Measurements from ENCODE around the gene RPAP3. TPM values are rescaled to one million over a fixed set of nuclear protein-coding genes. Genes with fewer than 3 reads are reported as not detected.

The RPAP3 gene
- total RNA-seq, 2 donors from 2014 or later: 12.2 to 14.3 TPM

DNA sequence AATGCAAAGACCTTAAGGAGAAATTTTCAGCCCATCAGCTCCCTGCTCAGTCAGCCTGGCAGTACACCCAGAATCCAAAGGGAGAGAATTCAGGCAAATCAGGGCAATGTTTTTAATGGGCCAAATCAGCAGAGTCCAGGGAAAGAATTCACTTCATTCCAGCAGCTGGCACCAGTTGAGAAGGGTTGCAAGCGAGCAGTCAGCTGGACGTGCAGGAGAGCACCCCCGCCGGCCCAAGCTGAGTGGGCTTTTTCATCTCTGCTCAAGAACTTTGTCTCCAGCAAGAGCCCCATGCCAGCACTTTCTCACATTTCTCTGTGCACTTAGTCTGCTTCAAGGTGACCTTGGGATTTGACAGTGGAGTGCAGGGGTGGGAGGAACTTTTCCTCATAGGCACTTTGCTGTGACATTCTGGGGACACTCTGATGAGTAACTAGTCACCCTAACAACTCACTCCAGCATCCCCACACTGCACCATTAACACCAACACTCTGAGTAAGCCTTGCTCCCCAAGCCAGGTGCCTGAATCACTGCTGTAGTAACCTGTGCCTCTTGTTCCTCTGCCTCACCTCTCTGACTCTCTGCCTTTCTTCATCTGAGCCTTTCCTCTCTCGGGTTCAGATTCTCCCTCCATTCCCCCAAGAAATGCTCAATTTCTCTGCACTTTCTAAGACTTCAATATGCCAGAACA lies 17.3 kb upstream of the RPAP3 start:
- Histone ChIP-seq H3K9me3 (no peaks in the 10 kb centered on the region), H3K36me3 (no peaks in the 10 kb centered on the region), H3K27ac (no peak overlapping the region), H3K4me3 (no peak overlapping the region), H3K4me1 (peaks cover 0 to 18% of the 10 kb centered on the region in 2 donors), H3K27me3 (no peaks in the 10 kb centered on the region)
- TF ChIP-seq, protein P1, sequence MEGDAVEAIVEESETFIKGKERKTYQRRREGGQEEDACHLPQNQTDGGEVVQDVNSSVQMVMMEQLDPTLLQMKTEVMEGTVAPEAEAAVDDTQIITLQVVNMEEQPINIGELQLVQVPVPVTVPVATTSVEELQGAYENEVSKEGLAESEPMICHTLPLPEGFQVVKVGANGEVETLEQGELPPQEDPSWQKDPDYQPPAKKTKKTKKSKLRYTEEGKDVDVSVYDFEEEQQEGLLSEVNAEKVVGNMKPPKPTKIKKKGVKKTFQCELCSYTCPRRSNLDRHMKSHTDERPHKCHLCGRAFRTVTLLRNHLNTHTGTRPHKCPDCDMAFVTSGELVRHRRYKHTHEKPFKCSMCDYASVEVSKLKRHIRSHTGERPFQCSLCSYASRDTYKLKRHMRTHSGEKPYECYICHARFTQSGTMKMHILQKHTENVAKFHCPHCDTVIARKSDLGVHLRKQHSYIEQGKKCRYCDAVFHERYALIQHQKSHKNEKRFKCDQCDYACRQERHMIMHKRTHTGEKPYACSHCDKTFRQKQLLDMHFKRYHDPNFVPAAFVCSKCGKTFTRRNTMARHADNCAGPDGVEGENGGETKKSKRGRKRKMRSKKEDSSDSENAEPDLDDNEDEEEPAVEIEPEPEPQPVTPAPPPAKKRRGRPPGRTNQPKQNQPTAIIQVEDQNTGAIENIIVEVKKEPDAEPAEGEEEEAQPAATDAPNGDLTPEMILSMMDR (IDR thresholded peaks at IDR 0.05): no peak
- no peak for DNase-seq (ENCODE audit: low spot score)

DNA sequence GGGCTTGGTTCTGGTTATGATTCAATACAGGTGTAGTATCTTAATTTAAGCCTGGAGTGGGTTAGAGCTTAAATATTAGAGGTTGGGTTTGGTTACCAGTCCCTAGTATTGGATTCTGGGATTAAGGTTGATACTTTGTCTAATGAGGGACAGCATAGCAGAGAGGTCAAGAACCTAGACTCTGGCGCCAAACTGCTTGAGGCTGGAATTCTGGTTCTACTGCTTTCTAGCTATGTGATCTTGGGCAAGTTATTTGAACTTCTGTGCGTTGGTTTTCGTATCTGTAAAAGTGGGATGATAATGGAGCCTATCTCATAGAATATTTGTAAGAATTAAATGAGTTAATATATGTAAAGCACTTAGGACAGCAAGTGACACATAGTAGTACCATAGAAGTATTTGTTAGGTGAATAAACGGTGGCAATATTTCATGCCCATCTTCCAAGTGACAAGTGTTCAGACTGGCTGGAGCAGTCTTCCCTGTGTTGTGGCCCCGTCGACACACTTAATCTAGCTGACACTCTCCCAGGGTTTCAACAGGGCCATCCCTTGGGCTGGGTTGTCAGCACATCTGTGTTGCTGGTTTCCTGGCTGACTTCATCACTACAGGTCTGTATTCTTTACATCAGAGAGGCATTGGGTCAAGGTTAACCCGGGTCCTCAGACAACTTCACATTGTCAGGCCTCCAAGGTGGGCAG lies 16.5 kb upstream of the RPAP3 start:
- TF ChIP-seq, protein P1 (IDR thresholded peaks at IDR 0.05): no peak
- Histone ChIP-seq H3K27me3 (no peaks in the 10 kb centered on the region), H3K9me3 (no peaks in the 10 kb centered on the region), H3K4me3 (no peak overlapping the region), H3K4me1 (peaks cover 0 to 26% of the 10 kb centered on the region in 2 donors), H3K36me3 (no peaks in the 10 kb centered on the region), H3K27ac (no peak overlapping the region)
- DNase-seq (ENCODE audit: low spot score): no peak

DNA sequence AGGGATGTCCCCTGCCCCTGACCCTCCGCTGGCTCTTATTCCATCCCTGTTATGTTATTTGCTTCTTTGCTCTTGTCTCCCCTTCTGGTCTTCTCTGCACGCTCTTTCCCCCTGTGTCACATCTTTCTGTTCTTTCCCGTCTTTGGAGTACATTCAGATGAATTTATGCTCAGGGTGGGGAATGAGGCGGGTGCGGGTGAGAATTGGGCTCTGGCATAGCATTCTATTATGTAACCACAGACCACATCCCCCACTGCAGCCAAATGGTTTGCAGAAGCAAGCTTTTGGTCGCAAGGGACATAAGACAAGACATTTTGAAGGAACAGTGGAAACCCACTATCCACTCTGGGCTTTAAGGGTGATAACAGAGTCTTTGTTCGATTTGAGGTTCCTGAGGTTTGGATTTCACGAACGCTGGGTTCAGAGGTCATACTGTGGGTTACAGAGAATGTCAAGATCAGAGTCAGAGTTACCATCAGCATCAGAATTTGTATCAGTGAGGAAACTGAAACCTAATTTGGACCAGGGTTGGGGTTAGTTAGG lies 15.7 kb upstream of the RPAP3 start:
- TF ChIP-seq, protein P1 (IDR thresholded peaks at IDR 0.05): no peak
- H3K27ac ChIP-seq: no peak overlapping the region
- no peaks in the 10 kb centered on the region for H3K9me3 ChIP-seq
- peak; percentile 42 for DNase-seq (ENCODE audit: low spot score)
- H3K36me3 ChIP-seq: no peaks in the 10 kb centered on the region
- H3K4me1 ChIP-seq: peaks cover 0 to 34% of the 10 kb centered on the region in 2 donors
- H3K4me3 ChIP-seq: no peak overlapping the region
- no peaks in the 10 kb centered on the region for H3K27me3 ChIP-seq

DNA sequence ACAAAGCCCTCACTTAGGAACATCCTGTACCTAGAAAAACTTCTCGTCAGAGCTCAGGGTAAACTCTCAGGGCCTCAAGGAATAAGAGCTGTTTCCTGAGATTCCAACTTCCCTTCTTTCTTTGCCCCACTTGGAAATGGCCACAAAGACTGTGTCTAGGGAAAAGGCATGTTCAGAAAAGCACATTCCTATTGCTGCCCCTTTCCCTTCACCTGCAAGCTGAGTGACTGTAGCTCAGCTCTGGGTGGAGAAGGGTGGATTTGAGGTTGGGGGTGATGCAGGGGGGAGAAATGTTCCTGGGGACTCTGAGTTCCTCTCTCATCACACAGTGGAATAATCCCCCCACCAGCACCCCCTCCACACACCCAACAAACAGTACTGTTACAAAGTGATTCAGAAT lies 12.7 kb upstream of the RPAP3 start:
- no peak overlapping the region for H3K4me3 ChIP-seq
- peak overlapping the region; percentile 84 to 96 for H3K27ac ChIP-seq
- peaks cover 0 to 55% of the 10 kb centered on the region in 2 donors for H3K4me1 ChIP-seq
- H3K36me3 ChIP-seq: no peaks in the 10 kb centered on the region
- no peaks in the 10 kb centered on the region for H3K27me3 ChIP-seq
- H3K9me3 ChIP-seq: no peaks in the 10 kb centered on the region
- DNase-seq (ENCODE audit: low spot score): peak; percentile 11
- TF ChIP-seq, protein P1 (IDR thresholded peaks at IDR 0.05): no peak

DNA sequence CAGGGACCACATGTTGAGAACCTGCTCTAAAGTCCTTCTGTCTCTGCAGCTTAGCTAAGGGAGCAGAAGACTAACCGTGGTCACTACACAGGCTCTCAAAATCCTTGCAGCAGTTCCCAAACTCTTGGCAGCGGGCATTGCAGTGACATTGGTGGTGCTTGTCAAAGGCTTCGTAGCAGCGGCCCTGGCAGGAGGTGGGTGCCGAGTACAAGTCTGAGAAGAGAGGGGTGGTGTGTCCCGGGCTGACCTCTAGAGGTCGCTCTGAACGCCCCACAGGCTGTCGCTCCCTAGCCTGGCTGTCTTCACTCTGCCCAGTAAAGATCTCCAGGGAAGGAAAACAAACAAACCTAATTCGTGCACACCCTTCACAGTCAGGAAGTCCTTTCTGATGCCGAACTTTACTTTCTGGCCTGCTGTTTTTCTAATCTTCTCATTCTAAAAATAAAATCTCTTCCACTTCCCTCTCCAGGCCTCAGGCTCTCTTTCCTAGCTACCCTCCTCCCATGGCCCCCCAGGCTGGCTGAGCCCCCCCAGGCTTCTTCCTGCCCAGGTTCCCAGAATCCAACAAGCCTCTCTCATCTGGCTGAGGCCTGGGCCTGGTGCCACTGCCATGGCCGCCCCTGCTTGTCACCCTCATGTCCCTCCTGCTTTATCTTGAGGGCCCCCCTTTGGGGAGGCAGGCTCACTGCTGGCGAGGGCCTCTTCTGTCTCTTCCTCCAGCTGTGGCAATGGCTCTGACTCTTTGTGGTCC lies 11.8 kb upstream of the RPAP3 start:
- Histone ChIP-seq H3K27me3 (no peaks in the 10 kb centered on the region), H3K4me3 (no peak overlapping the region), H3K9me3 (no peaks in the 10 kb centered on the region), H3K27ac (peak overlapping the region; percentile 84 to 96), H3K4me1 (peaks cover 0 to 47% of the 10 kb centered on the region in 2 donors), H3K36me3 (no peaks in the 10 kb centered on the region)
- DNase-seq (ENCODE audit: low spot score): peak; percentile 92
- TF ChIP-seq, protein P1 (IDR thresholded peaks at IDR 0.05): peak; percentile 75 to 92
